Measurements from ENCODE around the gene ZNF217. TPM values are rescaled to one million over a fixed set of nuclear protein-coding genes. Genes with fewer than 3 reads are reported as not detected.
A peak's percentile ranks its signal among the peaks of the same experiment; 100 is the strongest.
"Not testable (repeated sequence)": the region's sequence is repeated elsewhere in the genome, so short reads cannot be mapped to it uniquely, and the experiment has no call there.

The ZNF217 gene
- polyA plus RNA-seq, 3 donors, result 10.5 to 41.5 (median 24.4) TPM

DNA sequence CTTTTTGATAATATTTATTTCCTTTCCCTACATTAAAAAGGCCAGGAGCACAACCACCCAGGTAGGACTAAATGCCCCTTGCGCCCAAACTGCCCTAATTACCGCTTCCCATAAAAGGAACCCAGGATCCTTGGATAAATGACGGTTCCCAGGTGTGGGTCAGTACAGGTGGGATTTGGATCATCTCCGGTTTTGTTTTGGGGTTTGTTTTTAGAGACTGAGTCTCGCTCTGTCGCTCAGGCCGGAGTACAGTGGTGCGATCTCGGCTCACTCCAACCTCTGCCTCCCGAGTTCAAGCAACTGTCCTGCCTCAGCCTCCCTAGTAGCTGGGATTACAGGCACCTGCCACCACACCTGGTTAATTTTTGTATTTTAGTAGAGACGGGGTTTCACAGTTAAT is 28.4 kb downstream of the ZNF217 start:
- Histone ChIP-seq H3K27me3 (ENCODE audit: control insufficient read depth in 2 of 2, insufficient read depth in 2 of 2, low read length in 2 of 2) (no peaks in the 10 kb centered on the region), H3K4me3 (replicated peaks in 1 of 3; ENCODE audit: low read depth in 2 of 3, low read length in 3 of 3) (no peak overlapping the region), H3K36me3 (replicated peaks in 1 of 2; ENCODE audit: control insufficient read depth in 1 of 2, insufficient read depth in 2 of 2, low read length in 2 of 2) (peaks cover 53 to 56% of the 10 kb centered on the region in 2 donors), H3K4me1 (ENCODE audit: control insufficient read depth in 1 of 2, insufficient read depth in 2 of 2, low read length in 2 of 2) (no peaks in the 10 kb centered on the region), H3K79me2 (ENCODE audit: insufficient read depth, low read length) (peaks cover 44% of the 10 kb centered on the region), H2AFZ (ENCODE audit: insufficient read depth, low read depth, low read length, poor library complexity, severe bottlenecking) (no peak overlapping the region), H3K27ac (ENCODE audit: low read depth in 1 of 2, low read length in 2 of 2) (no peak overlapping the region), H3K4me2 (replicated peaks; ENCODE audit: extremely low read depth, low read length, poor library complexity, severe bottlenecking) (no peak overlapping the region), H3K9me3 (replicated peaks in 1 of 2; ENCODE audit: control insufficient read depth in 1 of 2, insufficient read depth in 1 of 2, low read length in 2 of 2) (no peaks in the 10 kb centered on the region), H4K20me1 (ENCODE audit: insufficient read depth, low read length) (peaks cover 85% of the 10 kb centered on the region), H3K9ac (ENCODE audit: insufficient read depth, low read length, poor library complexity, severe bottlenecking) (no peak overlapping the region)
- Mint-ChIP-seq H3K36me3 (peaks cover 46 to 69% of the 10 kb centered on the region in 2 donors), H3K4me3 (no peak overlapping the region), H3K4me1 (no peaks in the 10 kb centered on the region), H3K9me3 (no peaks in the 10 kb centered on the region), H3K27me3 (ENCODE audit: low read depth in 3 of 3) (peaks cover 0 to 2% (median 2%) of the 10 kb centered on the region in 3 donors), H3K27ac (peak overlapping the region in 2 of 7 donors; percentile 59 to 63)
- DNase-seq, result no peak
- intact Hi-C loops (cut with micrococcal nuclease), result loop anchor here in 1 of 2 donors (10.0 kb wide), 1 partner anchor 500 kb away; no protein-coding TSS in a partner anchor
- 100% methylated on average over 2 of the region's 11 CpGs for WGBS (ENCODE audit: insufficient coverage)
- TF ChIP-seq, protein P1, sequence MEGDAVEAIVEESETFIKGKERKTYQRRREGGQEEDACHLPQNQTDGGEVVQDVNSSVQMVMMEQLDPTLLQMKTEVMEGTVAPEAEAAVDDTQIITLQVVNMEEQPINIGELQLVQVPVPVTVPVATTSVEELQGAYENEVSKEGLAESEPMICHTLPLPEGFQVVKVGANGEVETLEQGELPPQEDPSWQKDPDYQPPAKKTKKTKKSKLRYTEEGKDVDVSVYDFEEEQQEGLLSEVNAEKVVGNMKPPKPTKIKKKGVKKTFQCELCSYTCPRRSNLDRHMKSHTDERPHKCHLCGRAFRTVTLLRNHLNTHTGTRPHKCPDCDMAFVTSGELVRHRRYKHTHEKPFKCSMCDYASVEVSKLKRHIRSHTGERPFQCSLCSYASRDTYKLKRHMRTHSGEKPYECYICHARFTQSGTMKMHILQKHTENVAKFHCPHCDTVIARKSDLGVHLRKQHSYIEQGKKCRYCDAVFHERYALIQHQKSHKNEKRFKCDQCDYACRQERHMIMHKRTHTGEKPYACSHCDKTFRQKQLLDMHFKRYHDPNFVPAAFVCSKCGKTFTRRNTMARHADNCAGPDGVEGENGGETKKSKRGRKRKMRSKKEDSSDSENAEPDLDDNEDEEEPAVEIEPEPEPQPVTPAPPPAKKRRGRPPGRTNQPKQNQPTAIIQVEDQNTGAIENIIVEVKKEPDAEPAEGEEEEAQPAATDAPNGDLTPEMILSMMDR (IDR thresholded peaks at IDR 0.05), result no peak

DNA sequence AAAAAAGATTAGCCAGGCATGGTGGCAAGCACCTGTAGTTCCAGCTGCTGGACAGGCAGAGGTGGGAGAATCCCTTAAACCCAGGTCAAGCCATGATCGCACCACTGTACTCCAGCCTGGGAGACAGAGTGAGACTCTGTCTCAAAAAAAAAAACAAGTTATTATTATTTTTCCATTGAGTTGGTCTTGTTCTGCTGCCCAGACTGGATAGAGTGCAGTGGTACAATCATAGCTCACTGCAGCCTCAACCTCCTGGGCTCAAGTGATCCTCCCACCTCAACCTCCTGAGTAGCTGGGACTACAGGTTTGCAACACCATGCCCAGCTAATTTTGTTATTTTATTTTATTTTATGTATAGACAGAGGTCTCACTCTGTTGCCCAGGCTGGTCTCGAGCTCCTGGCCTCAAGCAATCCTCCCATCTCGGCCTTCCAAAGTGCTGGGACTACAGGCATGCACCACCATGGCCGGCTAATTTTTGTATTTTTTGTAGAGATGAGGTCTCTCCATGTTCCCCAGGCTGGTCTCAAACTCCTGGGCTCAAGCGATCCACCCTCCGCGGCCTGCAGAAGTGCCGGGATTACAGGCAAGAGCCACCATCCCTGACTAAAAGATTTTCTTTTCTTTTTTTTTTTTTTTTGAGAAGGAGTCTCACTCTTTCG is 31.4 kb downstream of the ZNF217 start:
- peaks cover 55% of the 10 kb centered on the region for H4K20me1 ChIP-seq (ENCODE audit: insufficient read depth, low read length)
- Mint-ChIP-seq H3K36me3 (peaks cover 28 to 50% of the 10 kb centered on the region in 2 donors), H3K27ac (peak overlapping the region in 1 of 7 donors; percentile 83)
- not testable (repeated sequence) for H3K4me3 ChIP-seq (replicated peaks in 1 of 3; ENCODE audit: low read depth in 2 of 3, low read length in 3 of 3); H3K9ac ChIP-seq (ENCODE audit: insufficient read depth, low read length, poor library complexity, severe bottlenecking); H3K27me3 Mint-ChIP-seq (ENCODE audit: low read depth in 3 of 3); DNase-seq; H3K9me3 Mint-ChIP-seq; H3K4me3 Mint-ChIP-seq; H2AFZ ChIP-seq (ENCODE audit: insufficient read depth, low read depth, low read length, poor library complexity, severe bottlenecking); H3K4me2 ChIP-seq (replicated peaks; ENCODE audit: extremely low read depth, low read length, poor library complexity, severe bottlenecking); H3K27ac ChIP-seq (ENCODE audit: low read depth in 1 of 2, low read length in 2 of 2); H3K27me3 ChIP-seq (ENCODE audit: control insufficient read depth in 2 of 2, insufficient read depth in 2 of 2, low read length in 2 of 2); H3K4me1 ChIP-seq (ENCODE audit: control insufficient read depth in 1 of 2, insufficient read depth in 2 of 2, low read length in 2 of 2); H3K4me1 Mint-ChIP-seq; H3K9me3 ChIP-seq (replicated peaks in 1 of 2; ENCODE audit: control insufficient read depth in 1 of 2, insufficient read depth in 1 of 2, low read length in 2 of 2)
- H3K36me3 ChIP-seq (replicated peaks in 1 of 2; ENCODE audit: control insufficient read depth in 1 of 2, insufficient read depth in 2 of 2, low read length in 2 of 2), result peaks cover 24 to 26% of the 10 kb centered on the region in 2 donors
- intact Hi-C loops (cut with micrococcal nuclease), result loop anchor here in 1 of 2 donors (10.0 kb wide), 1 partner anchor 503 kb away; no protein-coding TSS in a partner anchor
- H3K79me2 ChIP-seq (ENCODE audit: insufficient read depth, low read length), result peaks cover 14% of the 10 kb centered on the region
- 100% methylated on average over 1 of the region's 9 CpGs for WGBS (ENCODE audit: insufficient coverage)

Data from CD14-positive monocyte (primary cell).